GM21526 (cell line): ENCODE data around the gene PPIH.
"Not testable (repeated sequence)": the region's sequence is repeated elsewhere in the genome, so short reads cannot be mapped to it uniquely, and the experiment has no call there.

Source experiments
- ATAC-seq: cut with Tn5 transposase; IDR thresholded peaks from one replicate; pipeline ENCODE4 v1.9.1; 2021; ENCODE audit warnings: moderate library complexity; ENCODE audit not compliant: unreplicated experiment, low FRiP score

PPIH gene

GRCh38 chr1:42681741-42682483, 23.7 kb downstream of the PPIH start, which contains the start of gene YBX1:
YBX1 (plus strand) TSS chr1:42682418; CDS start chr1:42682566, 148 bp downstream.
- peak; percentile 83 for ATAC-seq

- not testable (repeated sequence) for ATAC-seq
Measured at GRCh38 chr1:42682484-42682738, 24.2 kb downstream of the PPIH start.

DNA sequence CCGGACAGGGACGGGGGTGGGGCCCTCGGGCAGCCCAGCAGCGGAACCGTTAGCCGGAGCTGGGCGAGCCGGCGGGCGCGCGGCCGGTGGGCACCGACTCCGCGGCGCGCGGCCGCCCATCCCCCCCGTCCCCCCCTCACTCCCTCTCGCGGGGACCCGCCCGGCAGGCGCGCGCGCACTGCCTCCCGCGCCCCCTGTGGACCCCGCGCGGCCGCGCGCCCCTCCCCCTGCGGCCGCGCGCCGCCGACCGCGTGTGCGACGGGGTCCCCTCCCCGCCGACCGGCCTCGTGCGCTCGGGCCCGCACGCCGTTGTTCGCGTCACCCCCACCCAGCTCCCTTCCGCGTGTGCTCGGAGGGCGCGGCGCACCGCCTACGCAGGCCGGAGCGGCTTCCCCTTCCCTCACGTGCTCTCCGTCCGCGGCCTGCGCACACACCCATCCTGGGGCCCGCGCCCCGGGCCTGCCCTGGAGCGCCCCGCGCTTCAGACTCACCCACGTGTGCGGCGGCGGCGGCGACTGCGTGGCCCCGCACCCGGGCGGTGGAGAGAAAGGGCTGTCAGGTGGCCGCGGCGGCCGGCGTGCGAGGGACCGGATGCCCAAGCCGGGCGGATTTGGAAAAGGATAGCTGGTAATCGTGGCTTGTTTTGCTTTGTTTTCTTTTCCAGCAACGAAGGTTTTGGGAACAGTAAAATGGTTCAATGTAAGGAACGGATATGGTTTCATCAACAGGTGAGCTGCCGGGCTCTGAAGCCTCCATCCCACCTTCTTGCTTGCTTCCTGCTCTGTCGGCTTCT, 24.7 kb downstream of the PPIH start:
- ATAC-seq, result peak; percentile 46

GRCh38 chr1:42684139-42684538, 25.9 kb downstream of the PPIH start:
- no peak for ATAC-seq

- ATAC-seq, result no peak
Measured at GRCh38 chr1:42686418-42686817, 28.2 kb downstream of the PPIH start.

GRCh38 chr1:42689912-42690311, 31.7 kb downstream of the PPIH start:
- ATAC-seq, result no peak

- no peak for ATAC-seq
Measured at GRCh38 chr1:42690477-42691156, 32.4 kb downstream of the PPIH start.

DNA sequence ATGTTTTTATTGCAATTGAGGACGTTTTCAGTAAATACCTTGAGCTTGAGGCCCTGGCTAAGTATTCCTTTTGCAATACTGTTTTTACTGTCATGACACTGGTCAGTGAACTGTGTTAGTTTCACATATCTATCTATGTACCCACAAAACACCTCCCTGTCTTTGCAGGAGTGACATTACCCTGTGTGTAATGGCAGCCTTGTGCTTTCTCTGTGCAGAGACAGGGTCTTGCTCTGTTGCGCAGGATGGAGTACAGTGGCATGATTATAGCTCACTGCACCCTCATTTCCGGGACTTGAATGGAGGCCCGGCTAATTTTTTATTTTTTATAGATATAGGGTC, 32.9 kb downstream of the PPIH start:
- ATAC-seq, result no peak

DNA sequence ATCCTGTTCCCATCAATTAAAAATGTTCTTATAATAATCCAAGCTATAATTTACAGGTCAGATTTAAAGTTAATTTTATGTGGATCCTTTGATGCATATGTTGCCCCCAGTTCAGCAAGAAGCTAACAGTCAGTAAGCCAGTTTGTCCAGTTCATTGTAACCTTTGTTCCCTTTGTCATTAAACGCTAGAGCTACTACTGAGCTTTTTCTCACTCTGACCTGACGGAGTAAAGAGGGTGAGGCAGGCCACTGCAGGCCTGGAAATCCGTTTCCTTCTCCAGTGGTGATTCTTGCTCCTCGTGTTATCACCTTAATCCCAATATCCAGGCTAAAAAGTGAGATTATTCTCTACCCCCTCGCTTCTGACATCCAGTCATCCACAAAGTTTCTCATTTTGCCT, 34.2 kb downstream of the PPIH start:
- ATAC-seq, result no peak

GRCh38 chr1:42692911-42693310, 34.7 kb downstream of the PPIH start:
- ATAC-seq, result no peak

DNA sequence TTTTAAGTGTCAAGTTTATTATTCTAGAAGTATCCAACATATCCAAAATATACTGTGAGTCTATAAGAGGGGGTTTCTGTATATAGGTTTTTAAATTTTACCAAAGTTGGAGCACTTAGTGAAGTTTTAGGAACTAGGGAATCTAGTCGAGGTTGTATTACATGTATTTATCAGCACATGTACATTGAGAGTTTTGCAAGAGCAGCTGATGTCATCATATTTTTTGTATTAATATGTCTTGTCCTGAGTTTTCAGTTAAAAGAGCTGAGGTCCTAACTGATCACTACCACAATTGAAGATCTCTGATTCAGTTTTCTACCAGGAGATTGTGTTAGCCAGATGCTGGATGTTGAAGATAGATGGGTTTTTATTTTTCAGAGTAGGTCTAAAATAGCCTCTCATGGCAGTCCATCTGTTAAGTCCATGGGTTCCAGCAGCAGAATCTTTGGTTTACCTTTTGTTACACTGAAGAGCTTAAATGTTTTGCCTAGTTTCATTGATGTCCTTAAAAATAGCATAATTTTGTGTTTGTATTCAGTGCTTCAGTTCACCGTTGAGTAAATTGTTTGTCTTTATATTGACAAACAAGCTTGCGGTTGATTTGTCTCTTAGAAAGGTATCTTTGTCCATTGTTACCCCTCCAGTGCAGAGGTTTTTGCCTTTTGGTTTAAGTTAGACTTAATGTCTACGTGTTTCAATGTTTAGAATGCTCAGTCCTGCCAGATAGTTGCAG, 40.0 kb downstream of the PPIH start:
- no peak for ATAC-seq

DNA sequence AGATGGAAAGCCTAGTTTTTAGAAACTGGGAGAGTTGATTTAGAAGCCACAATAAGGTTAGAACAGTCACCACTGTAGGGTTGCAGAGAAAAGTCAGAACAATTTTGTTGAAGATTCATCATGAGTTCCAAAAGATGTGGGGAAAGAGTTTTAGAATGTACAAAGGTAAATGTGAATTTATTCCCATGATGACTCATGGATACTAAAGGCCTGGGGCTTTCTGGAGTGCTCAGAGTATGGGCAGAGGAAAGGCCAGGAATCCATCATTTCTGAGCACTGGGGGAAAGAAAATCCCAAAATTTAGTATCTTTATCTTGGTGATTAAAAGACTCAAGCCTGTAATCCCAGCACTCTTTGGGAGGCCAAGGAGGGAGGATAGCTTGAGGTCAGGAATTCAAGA, 41.8 kb downstream of the PPIH start:
- ATAC-seq, result no peak

DNA sequence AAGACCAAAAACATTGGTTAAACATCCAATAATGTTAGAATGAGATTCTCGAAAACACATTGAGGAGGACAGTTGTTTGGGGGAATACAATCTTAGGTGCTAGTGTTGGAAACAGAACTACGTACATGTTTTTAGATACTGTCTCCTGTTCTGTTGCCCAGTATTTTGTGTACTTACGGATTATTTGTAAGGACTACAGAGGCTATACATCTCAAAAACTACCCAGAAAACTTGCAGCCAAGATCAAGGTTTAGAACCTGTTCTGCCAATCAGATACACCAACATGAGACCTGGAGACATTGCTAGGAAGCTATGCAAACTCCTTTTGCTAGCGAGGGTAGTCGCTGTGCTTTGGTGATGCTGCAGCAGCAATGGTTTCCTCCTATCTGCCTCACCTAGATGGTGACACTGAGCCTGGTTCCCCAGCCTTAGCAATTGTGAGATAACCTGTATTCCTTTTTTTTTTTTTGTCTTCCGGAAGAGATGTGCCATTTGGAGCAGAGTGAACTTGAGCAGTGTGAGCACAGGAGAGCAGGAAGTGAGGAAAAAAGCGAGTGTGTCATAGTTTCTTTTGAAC, 45.8 kb downstream of the PPIH start:
- ATAC-seq, result no peak

DNA sequence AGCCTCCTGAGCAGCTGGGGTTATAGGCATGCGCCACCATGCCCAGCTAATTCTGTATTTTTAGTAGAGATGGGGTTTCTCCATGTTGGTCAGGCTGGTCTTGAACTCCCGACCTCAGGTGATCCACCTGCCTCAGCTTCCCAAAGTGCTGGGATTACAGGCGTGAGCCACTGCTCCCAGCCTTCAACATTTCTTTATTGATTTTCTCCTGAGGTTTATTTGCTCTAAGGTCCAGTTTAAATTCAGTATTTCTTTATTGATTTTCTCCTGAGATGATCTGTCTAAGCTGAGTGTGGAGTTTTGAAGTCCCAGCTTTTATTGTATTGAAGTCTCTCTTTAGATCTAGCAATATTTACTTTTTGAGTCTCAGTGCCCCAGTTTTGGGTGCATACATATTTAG, 54.6 kb downstream of the PPIH start:
- ATAC-seq, result not testable (repeated sequence)

GRCh38 chr1:42713293-42713692, 55.1 kb downstream of the PPIH start:
- no peak for ATAC-seq

DNA sequence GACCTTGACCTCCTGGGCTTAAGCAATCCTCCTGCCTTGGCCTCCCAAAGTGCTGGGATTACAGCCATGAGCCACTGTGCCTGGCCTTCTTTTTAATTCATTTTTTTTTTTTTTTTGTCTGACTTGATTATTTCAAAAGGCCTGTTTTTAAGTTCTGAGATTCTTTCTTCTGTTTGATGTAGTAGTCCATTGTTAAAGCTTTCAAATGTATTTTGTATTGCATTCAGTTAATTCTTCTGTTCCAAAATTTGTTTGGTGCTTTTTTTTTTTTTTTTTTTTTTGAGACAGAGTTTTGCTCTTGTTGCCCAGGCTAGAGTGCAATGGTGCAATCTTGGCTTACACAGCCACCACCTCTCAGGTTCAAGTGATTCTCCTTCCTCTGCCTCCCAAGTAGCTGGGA, 56.2 kb downstream of the PPIH start:
- ATAC-seq, result not testable (repeated sequence)

- no peak for ATAC-seq
Measured at GRCh38 chr1:42720868-42721267, 62.6 kb downstream of the PPIH start.

DNA sequence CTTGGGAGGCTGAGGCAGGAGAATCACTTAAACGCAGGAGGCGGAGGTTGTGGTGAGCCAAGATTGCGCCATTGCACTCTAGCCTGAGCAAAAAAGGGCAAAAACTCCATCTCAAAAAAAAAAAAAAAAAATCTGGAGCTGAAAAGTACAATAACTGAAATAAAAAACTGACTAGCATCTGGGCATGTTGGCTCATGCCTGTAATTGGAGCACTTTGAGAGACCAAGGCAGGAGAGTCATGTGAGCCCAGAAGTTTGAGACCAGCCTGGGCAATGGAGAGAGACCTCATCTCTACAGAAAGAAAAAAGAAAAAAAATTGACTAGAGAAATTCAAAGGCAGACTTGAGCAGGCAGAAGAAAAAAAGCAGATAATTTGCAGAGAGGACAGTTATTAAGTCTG, 63.7 kb downstream of the PPIH start:
- ATAC-seq, result no peak

DNA sequence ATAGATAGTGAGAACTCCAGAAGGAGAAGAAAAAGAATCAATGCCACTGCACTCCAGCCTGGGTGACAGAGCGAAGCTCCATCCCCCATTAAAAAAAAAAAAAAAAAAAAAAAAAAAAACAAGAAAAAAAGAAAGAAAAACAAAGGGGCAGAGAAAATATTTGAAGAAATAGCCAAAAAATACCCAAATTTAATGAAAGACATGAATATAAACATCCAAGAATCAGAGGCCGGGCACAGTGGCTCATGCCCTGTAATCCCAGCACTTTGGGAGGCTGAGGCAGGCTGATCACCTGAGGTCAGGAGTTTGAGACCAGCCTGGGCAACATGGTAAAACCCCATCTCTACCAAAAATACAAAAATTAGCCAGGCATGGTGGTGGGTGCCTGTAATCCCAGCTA, 64.2 kb downstream of the PPIH start:
- ATAC-seq, result not testable (repeated sequence)

DNA sequence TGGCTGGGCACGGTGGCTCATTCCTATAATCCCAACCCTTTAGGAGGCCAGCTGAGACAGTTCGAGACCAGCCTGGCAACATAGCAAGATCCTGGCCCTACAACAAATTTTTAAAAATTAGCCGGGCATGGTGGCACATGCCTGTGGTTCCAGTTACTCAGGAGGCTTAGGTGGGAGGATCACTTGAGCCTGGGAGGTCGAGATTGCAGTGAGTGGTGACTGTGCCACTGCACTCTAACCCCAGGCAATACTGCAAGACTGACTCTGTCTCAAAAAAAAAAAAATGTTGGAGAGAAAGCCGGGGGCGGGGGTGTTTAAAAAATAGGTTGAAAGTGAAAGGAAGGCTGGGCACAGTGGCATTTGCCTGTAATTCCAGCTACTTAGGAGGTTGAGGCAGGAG, 65.3 kb downstream of the PPIH start:
- no peak for ATAC-seq

GRCh38 chr1:42725820-42726219, 67.6 kb downstream of the PPIH start:
- ATAC-seq, result not testable (repeated sequence)
